ENCODE results near the gene ERICH4. TPM values are rescaled to one million over a fixed set of nuclear protein-coding genes. Genes with fewer than 3 reads are reported as not detected.
"Not testable (repeated sequence)": the region's sequence is repeated elsewhere in the genome, so short reads cannot be mapped to it uniquely, and the experiment has no call there.

ERICH4 gene, protein sequence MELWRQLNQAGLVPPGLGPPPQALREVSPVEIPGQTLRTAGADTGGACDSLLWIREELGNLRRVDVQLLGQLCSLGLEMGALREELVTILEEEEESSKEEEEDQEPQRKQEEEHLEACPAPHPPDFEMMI
- total RNA-seq = not detected
- long read RNA-seq, partial matches to known transcripts = 0 of 1 reads
- long read RNA-seq, other reads (novel, unspliced or antisense) = 1 of 1 reads

DNA sequence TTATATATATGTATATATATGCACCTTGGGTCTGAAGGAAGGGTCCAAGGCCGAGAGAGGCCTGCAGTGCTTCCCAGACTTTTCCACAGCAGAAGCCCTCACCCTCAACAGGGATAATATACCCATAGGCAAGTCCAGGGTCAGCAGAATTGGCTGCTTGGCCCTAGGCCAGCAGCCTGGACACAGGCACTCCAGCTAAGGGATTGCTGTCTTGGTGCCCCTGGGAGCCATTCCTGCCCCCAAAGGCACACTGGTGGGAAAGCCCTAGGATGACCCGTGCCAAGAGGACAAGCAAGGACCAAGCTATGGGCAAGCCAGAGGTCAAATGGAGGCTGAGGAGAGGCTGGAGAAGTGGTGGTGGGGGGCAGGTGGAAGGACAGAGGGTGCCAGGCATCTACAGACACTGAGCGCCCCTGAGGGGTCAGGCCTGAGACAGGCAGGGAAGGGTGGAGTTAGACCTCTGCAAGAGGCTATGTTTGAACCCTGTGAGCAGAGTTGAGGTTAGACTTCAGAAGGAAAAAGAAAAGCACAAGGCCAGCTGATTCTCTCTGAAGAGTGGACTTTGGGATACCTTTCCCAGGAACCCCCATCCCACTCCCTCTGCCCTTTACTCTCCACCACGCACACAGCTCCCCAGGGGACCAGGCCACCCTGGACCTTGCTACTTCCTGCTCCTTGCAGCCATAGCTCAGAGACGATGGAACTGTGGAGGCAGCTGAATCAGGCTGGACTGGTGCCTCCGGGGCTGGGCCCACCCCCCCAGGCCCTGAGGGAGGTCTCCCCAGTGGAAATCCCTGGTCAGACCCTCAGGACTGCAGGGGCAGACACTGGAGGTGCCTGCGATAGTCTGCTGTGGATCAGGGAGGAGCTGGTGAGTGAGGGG lies at the start of gene ERICH4:
Gene ERICH4 (plus strand): TSS at position 684 of the 883 bp plus-strand sequence. CDS start 14 bp downstream, at position 698.
- intact Hi-C loops (cut with micrococcal nuclease) = loop anchor here (10.0 kb wide), 1 partner anchor 92 kb away; no protein-coding TSS in a partner anchor
- ATAC-seq (no peak), DNase-seq (no peak)

DNA sequence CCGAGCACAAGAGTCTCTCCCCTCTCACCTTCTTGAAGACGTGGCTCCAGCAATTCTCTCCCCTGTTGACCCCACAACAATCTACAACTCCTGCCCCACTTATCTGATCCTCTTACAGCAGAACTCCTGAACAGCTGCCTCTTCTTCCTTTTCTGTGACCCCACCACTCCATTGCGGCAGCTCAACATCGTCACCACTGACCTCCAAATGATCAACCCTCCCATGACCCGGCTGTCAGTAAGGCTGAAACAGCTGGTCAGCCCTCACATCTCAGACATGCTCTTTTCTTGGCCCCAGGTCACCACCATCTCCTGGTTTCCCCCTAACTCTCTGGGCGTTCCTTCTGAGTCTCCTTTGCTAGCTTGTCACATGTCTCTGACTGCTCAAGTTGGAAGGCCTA lies 47.6 kb upstream of the ERICH4 start:
- intact Hi-C loops (cut with micrococcal nuclease) = no loop called here
- ATAC-seq = no peak
- DNase-seq = no peak

DNA sequence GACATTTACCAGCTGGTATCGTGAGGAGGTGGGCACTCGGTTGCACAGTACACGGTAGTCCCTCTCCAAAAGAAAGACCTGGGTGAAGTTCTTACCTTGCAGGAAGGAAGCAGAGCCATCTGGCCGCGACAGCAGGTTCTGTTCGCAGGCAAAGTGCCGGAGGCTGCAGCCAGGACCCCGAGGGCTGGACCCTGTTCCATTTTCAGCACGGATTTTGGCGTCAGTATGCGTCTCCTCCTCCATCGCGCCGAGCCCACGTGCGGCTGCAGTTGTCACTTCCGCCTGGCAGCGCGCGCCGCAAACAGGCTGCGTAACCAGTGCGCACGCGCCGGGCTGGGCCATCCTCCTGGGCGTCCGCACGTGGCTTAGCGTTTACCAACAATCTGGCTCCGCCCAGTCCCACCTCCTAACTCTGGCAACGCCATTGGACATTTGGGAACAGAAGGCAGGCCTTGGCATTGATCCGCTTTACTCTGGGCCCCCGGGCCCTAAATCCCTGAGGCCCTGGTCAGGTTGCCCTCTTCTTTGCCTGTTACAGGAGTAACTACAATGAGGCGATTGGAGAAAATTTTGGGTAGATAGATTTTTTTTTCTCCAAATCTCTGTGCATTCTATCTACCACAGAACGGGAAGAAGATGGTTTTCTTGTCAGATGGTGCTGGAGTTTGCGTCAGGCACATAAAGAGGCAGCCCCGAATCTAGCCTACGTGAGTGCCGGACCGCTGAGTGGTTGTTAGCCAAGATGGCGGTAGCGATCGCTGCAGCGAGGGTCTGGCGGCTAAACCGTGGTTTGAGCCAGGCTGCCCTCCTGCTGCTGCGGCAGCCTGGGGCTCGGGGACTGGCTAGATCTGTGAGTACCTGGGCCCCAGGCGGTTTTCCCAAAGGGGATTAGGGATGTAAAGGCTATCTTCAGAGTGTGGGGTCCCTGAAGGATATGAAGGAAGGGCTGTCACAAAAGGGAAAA lies 45.6 kb upstream of the ERICH4 start, which contains the start of the genes BCKDHA and EXOSC5:
Gene BCKDHA (plus strand): TSS at position 733 of the 964 bp plus-strand sequence. CDS start 10 bp downstream, at position 743.
Gene EXOSC5 (minus strand): TSS at position 274 of the 964 bp plus-strand sequence. CDS start 31 bp downstream, at position 243.
- DNase-seq (peak; percentile 99), ATAC-seq (peak; percentile 98)
- intact Hi-C loops (cut with micrococcal nuclease) = no loop called here

DNA sequence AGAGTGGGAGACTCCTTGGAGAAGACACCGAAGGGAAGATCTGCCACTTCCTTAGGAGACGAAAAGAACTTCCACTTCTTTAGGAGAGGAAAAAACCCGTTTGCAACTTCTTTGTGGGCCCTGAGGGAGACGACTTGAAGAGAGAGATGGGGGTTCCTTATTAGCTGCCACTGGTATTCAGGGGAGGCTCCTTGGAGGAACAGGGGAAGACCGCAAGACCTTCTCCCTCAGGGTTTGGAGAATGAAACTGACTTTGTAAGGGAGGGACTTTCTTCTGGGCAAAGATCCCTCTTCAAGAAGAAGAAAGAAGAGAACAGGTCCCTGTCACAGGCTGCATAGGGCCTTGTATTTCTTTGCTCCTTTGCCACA lies 44.9 kb upstream of the ERICH4 start:
- no peak for DNase-seq
- no peak for ATAC-seq
- intact Hi-C loops (cut with micrococcal nuclease) = no loop called here

DNA sequence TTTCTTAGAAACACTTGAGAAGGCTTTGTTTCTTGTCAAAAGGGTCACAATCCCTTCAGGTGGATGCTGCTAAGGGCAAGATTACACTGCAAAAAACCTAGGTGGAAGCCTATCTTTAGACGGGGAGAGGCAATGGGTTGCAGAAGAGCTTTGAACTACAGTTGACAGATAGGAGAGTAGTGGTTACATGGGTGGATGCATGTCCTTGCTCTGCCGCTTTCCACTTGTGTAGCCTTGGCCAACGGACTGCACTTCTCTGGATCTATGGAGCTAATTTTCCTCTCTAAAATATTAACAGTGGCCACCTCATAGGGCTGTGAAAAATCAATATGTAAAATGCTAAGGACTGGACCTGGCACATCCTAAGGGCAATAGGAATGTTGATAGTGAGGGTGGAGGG lies 44.4 kb upstream of the ERICH4 start:
- intact Hi-C loops (cut with micrococcal nuclease) = no loop called here
- DNase-seq = no peak
- ATAC-seq = no peak

DNA sequence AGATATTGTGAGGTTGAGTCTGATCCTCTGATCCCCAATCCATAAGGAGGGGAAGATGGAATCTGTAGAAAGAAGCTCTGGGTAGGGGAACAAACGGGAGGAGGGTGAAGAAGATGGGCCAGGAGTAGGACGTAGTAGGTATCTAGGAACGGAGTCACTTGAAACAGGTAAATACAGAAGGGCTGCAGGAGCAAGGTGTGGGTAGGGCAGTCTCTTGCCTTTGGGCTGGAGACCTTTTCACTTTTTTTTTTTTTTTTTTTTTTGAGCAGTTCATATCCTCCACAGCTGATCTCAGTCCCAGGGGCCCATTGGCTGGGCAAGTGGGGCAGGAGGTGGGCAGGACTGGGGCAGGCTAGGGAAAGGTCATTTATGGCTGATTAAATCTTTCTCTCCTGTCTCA lies 43.9 kb upstream of the ERICH4 start:
- ATAC-seq = no peak
- no peak for DNase-seq
- intact Hi-C loops (cut with micrococcal nuclease) = no loop called here

DNA sequence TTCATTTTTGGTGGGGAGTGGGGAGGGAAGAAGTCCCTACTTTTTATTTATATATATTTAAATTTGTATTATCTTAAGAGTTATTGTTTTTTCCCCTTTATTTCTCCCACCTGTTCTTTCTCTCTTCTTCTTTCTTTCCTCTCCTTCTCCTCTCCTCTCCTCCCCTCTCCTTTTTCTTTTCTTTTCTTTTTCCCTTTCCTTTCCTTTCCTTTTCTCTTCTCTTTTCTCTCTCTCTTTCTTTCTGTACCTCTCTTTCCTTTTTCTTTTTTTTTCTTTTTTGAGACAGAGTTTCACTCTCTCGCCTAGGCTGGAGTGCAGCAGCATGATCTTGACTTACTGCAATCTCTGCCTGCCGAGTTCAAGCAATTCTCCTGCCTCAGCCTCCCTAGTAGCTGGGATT lies 43.4 kb upstream of the ERICH4 start:
- no peak for DNase-seq
- intact Hi-C loops (cut with micrococcal nuclease) = no loop called here
- ATAC-seq = no peak

DNA sequence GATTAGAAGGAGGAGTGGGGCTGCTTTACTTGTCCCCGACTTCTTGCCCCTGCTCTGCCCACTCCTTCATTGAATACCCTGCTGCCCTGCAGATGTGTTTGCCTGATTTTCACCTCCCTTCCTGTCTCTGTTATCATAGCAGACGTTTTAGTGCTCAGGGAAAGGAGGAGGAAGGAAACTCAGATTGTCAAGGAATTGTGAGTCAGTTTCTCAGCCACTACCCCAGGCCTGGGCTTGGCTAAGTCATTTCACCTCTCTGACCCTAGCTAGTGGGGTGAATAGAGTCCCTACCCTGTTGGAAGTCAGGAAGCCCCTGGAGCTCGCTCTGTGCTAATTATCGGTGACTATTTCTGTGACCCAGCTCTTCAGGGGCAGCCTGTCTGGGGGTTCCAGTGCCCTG lies 41.5 kb upstream of the ERICH4 start:
- DNase-seq = no peak
- ATAC-seq = no peak
- intact Hi-C loops (cut with micrococcal nuclease) = no loop called here

DNA sequence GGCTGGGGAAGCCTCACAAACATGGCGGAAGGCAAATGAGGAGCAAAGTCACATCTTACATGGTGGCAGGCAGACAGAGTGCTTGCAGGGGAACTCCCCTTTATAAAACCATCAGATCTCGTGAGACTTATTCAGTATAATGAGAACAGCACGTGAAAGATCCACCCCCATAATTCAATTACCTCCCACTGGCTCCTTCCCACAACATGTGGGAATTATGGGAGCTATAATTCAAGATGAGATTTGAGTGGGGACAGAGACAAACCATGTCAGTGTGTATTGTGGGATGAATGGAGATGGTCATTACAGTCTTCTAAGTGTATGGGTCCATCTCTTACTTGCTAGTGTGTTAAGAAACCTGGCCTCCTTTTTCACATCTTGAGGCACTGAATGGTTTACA lies 40.9 kb upstream of the ERICH4 start:
- intact Hi-C loops (cut with micrococcal nuclease) = no loop called here
- DNase-seq (no peak), ATAC-seq (no peak)

DNA sequence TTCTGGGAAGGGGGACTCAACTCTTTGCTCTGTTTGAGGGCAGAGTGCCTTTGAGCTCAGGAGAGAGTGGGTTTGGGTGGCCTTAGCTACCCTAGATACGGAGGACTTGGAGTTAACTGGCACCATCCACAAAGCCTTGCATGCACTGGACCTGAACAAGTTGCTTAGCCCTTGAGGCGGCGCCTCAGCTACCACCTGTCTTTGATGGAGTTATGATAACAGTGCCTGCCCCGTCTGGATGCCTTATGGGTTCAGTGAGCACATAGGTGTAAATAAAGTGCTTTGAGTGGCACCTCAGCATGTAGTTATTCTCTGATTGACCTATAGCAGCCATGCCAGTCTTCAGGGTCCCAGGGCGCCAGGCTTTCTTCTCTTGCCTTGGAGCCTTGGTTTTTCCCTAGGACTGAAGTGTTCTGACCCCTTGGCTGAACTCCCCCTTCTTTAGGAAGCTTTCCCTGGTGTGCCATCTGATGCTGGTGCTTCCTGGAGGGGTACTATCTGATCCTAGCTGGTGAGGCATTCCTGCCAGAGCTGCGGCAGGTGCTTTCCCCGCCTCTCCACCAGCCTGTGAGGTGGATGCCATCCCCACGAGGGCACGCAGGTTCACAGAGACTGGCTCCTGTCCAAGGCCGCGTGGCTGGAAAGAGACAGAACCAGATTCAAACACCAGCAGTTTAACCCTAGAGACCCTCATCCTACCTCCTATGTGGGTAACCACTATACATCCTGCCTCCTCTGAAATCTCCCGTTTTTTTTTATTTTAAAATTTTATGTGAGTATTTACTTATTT lies 39.6 kb upstream of the ERICH4 start:
- DNase-seq (no peak), ATAC-seq (no peak)
- intact Hi-C loops (cut with micrococcal nuclease) = no loop called here

DNA sequence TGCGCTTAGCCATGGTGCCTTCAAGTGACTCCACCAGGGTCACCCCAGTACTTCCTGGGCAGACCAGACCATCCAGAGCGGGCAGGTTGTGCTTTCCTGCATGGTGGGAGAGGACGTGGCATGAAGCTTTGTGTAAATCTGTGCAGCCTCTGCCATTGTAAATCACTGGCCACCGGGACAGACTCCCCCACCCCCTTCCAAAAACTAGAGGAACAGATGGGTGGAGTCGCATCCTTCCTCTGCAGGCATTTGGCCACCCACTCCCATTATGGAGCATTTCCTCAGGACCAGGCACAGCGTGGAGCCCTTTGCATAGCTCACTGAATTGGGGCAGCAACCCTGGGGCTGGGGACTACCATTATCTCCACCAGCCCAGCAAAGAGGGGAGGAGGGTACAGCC lies 37.2 kb upstream of the ERICH4 start:
- DNase-seq (no peak), ATAC-seq (peak; percentile 15)
- intact Hi-C loops (cut with micrococcal nuclease) = no loop called here

DNA sequence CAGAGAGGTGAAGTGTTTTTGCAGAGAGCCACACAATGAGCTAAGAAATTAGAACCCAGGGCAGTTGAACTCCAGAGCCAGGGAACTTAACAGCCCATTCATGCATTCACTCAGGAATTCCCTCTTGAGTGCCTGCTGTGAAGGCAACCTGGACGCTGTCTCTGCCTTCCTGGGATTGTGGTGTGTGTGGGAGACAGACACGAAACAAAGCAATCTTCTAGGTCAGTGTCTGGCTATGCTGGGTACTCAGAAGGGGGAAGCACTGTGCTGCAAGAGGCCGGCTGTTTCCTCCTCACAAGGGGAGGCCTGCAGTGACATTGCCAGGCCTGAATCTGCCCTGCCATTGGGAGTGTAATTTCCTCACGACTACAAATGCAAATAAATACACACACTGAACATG lies 35.7 kb upstream of the ERICH4 start:
- DNase-seq = peak; percentile 52
- ATAC-seq = peak; percentile 7
- intact Hi-C loops (cut with micrococcal nuclease) = no loop called here

DNA sequence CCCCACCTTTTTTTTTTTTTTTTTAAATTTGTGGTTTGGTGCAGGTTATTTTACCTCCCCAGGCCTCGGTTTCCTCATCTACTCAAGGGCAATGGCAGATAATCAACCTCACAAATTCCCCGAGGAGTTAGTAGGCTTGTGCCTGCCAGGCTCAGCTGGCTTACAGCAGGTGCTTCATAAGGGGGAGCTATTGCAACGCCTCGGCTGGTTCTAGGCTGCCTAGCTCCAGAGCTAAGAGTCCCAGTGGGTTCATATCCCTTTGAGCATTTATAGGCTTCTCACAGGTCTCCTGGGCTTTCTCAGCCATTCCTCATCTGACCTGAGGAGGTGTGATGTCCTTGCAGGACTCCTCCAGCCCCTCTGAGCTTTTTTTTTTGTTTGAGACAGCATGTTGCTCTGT lies 34.7 kb upstream of the ERICH4 start:
- no peak for DNase-seq
- peak; percentile 18 for ATAC-seq
- intact Hi-C loops (cut with micrococcal nuclease) = no loop called here

DNA sequence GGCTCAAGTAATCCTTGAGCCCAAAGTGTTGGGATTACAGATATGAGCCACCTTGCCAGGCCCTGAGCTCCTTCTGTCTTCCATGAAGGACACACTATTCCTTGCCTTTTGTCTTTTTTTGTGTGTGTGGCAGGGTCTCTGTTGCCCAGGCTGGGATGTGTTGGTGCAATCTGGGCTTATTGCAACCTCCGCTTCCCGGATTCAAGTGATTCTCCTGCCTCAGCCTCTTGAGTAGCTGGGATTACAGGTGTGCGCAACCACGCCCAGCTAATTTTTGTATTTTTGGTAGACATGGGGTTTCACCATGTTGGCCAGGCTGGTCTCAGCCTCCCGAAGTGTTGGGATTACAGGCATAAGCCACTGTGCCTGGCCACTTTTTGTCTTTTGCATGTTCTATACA lies 34.1 kb upstream of the ERICH4 start:
- DNase-seq; intact Hi-C loops (cut with micrococcal nuclease); ATAC-seq: not testable (repeated sequence)

DNA sequence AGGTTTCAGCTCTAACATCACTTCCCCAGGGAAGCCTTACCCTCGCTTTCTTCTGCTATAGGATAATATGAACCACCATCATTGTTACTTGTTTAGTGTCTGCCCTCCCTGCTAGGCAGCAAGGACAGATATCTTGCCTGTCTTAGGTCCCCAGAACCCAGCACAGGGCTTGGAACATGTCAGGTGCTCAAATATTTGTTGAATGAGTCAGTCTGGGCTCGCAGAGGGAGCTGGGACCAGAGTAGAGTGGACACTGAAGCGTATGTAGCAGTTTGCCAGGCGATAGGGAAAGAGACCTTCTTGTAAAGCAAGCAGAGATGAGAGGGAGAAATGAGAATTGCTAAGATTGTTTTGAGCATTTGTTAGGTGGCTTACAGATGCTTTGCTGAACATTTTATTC lies 33.7 kb upstream of the ERICH4 start:
- ATAC-seq (peak; percentile 78), DNase-seq (no peak)
- intact Hi-C loops (cut with micrococcal nuclease) = no loop called here

DNA sequence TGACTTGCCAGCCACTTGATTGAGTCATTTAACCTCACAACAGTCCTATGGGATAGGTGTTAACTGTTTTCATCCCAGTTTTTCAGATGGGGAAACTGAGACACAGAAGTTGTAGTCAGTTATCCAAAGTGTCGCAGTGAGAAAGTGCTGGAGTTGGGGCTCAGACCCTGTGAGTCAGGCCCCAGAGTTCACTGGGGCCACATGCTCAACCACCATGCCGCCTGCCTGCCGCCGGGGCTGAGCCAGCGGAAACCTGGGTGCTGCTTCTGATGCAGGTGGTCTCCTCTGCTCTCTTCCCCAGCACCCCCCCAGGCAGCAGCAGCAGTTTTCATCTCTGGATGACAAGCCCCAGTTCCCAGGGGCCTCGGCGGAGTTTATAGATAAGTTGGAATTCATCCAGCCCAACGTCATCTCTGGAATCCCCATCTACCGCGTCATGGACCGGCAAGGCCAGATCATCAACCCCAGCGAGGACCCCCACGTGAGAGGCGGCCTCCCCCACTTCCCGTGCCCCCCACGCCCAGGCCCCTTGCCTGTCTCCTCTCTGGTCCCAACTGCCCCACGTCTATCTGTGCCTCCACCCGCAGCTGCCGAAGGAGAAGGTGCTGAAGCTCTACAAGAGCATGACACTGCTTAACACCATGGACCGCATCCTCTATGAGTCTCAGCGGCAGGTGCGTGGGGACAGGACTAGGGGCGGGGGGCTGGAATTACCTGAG lies 32.5 kb upstream of the ERICH4 start:
- DNase-seq (no peak), ATAC-seq (no peak)
- intact Hi-C loops (cut with micrococcal nuclease) = no loop called here

DNA sequence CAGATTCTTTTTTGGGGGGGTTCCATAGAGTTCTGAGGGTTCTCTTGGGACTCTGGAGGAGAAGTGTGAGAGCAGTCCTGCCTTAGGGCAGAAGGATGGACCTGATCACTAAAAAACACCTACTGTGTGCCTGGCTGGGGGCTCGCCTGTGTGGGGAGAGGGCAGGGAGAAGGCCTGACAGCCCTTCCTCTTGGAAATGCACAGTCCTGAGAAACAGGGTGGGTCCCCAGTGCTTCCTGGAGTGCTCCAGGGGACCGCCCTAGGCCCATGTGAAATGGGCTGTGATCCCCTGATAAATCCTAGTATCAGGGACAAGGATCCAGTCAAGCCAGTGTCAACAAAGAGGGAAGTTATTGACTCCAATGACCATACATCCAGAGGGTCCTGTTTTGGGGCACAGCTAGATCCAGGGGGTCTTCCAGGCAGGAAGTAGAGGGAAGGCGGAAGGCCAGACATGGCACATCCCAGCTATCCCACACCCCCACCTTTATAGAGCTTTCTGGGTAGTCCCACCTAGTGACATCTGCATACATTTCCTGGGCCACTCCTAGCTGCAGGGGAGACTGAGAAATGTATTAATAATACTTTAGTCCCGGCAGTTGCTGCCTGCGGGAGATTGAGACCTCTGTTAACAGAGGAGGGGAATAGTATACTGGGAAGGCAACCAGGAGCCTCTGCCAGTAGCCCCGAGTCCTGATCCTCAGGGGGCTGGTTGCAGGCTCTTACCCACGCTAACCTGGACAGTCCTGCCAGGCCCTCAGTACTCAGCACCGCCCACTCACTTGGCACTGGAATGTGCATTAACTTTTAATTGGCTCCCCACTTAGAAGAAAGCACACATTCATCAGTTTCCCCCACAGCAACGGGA lies 31.6 kb upstream of the ERICH4 start:
- no peak for DNase-seq
- ATAC-seq = peak; percentile 8
- intact Hi-C loops (cut with micrococcal nuclease) = no loop called here
